Psoas muscle (tissue), 8 donors: ENCODE data around the gene KIF19. TPM values are rescaled to one million over a fixed set of nuclear protein-coding genes. Genes with fewer than 3 reads are reported as not detected.
A peak's percentile ranks its signal among the peaks of the same experiment; 100 is the strongest.

Source experiments
- ATAC-seq, 4 donors: fragments of 200-7000 bp; cut with Tn5 transposase; one replicate each; pipeline ENCODE4 v1.9.1; 2020; ENCODE audit warnings: moderate library complexity in 3 of 4, mild to moderate bottlenecking in 2 of 4
- DNase-seq, 2 donors: peaks; one replicate each; pipeline ENCODE4 v3.0.0-alpha.2; 2020
- H3K27ac ChIP-seq: fragments of 200-600 bp; one replicate; pipeline ENCODE4 v1.8.0; 2022
- H3K27me3 ChIP-seq, 3 donors: fragments of 200-600 bp in 1 of 3; one replicate each; pipeline versions ENCODE4 v1.6.1 to v1.8.0; 2013 to 2022; ENCODE audit warnings: low read length in 2 of 3, mild to moderate bottlenecking in 2 of 3, moderate library complexity in 1 of 3; ENCODE audit not compliant: insufficient read depth in 3 of 3
- H3K36me3 ChIP-seq, 2 donors: fragments of 200-600 bp in 1 of 2; one replicate each; pipeline versions ENCODE4 v1.6.1 to v1.8.0; 2013 to 2022; ENCODE audit warnings: low read depth in 1 of 2, mild to moderate bottlenecking in 1 of 2, moderate library complexity in 1 of 2; ENCODE audit not compliant: insufficient read depth in 1 of 2
- H3K4me1 ChIP-seq: fragments of 200-600 bp; one replicate; pipeline ENCODE4 v1.8.0; 2022
- H3K4me3 ChIP-seq: fragments of 200-600 bp; one replicate; pipeline ENCODE4 v1.8.0; 2022; ENCODE audit warnings: mild to moderate bottlenecking
- H3K9me3 ChIP-seq: fragments of 200-600 bp; one replicate; pipeline ENCODE4 v1.8.0; 2022
- CTCF ChIP-seq: fragments of 200-600 bp; IDR thresholded peaks from one replicate; pipeline ENCODE4 v1.8.0; 2022; ENCODE audit warnings: antibody characterized with exemption
- WGBS, 3 donors: extraction: QIAGEN DNeasy Blood & Tissue Kit; methylation state at CpG; one replicate each; pipeline versions ENCODE4 v1.1.6 to v1.1.7; 2013; 5-methylcytosine and 5-hydroxymethylcytosine counted together
- intact Hi-C, 2 donors: fragments of 100-400 bp; cut with DNase I; formaldehyde crosslinking; loops; one replicate each; pipeline versions ENCODE4 v1.11.0 to v1.14.2; 2022
- polyA plus RNA-seq, 3 donors: library from polyadenylated mRNA; stranded (reverse); fragments of 200-250 nt; gene quantifications; one replicate each; pipeline ENCODE4 v1.2.3, GENCODE V29; 2013
- total RNA-seq, 4 donors: library from RNA; stranded (reverse); fragmentation: NEBNext Ultra II Directional in 2 of 4; extraction: Animal tissue kit (Norgen Biotek cat#: 25700) in 2 of 4; gene quantifications; one replicate each; pipeline versions ENCODE4 v1.2.1 to v1.2.4, GENCODE V29; 2021 to 2023
- donor health status: healthy with polysubstance abuse.
- donor health status: DM: no; HTN: no; CAD: no; lungs with moderate emphysema.
- donor health status: Bipolar disorder and iron deficiency.
- donor health status: healthy.
- donor health status: DM: yes; HTN: yes; CAD: no.
- donor health status: DM: no; HTN: no; CAD: no.
- donor health status: DM: no; HTN: no; CAD: no.
- donor health status: DM: yes; HTN: yes; CAD: no.

Gene KIF19
- total and polyA plus RNA-seq, 7 donors, result 0.13 to 0.44 (median 0.27) TPM

GRCh38 chr17:74361230-74362068, 35.4 kb downstream of the KIF19 start, which contains the start of gene BTBD17:
TSS of gene BTBD17 (minus strand) at chr17:74361868. CDS start at chr17:74361819, 49 bp downstream.
- WGBS, 3 donors, result 26 to 35% (median 29%) methylated on average over 25 to 28 of the region's 28 CpGs
- Histone ChIP-seq H3K36me3 (no peaks in the 10 kb centered on the region), H3K9me3 (no peaks in the 10 kb centered on the region), H3K27ac (no peak within 1 kb of the TSS), H3K4me1 (no peaks in the 10 kb centered on the region), H3K4me3 (no peak within 1 kb of the TSS), H3K27me3 (peaks cover 0 to 49% (median 13%) of the 10 kb centered on the region in 3 donors)
- peak; percentile 78 to 86 (median 78) for ATAC-seq
- intact Hi-C loops, result loop anchor here (5.0 to 10.0 kb wide), 3 partner anchors 64 to 149 kb away; partner anchors contain the start of gene TTYH2 (in 2 of the 2)
- peak; percentile 63 for TF ChIP-seq CTCF
- DNase-seq, result peak; percentile 52 to 77

- intact Hi-C loops, result loop anchor here (5.0 to 10.0 kb wide), 3 partner anchors 65 to 150 kb away; partner anchors contain the start of gene TTYH2 (in 2 of the 2)
- 15 to 20% (median 19%) methylated on average over 9 of the region's 9 CpGs for WGBS, 3 donors
- H3K36me3 ChIP-seq, result no peaks in the 10 kb centered on the region
- H3K4me1 ChIP-seq, result no peaks in the 10 kb centered on the region
- TF ChIP-seq CTCF, result no peak
- H3K4me3 ChIP-seq, result no peak overlapping the region
- no peak for DNase-seq
- no peak for ATAC-seq
- no peak overlapping the region for H3K27ac ChIP-seq
- peaks cover 0 to 43% (median 8%) of the 10 kb centered on the region in 3 donors for H3K27me3 ChIP-seq
- H3K9me3 ChIP-seq, result no peaks in the 10 kb centered on the region
These were observed 36.0 kb downstream of the KIF19 start for GRCh38 chr17:74362069-74362405.

- Histone ChIP-seq H3K4me1 (no peaks in the 10 kb centered on the region), H3K36me3 (no peaks in the 10 kb centered on the region), H3K27ac (no peak overlapping the region), H3K9me3 (no peaks in the 10 kb centered on the region), H3K4me3 (no peak overlapping the region), H3K27me3 (peaks cover 0 to 34% (median 4%) of the 10 kb centered on the region in 3 donors)
- 23 to 32% (median 27%) methylated on average over 13 to 14 of the region's 14 CpGs for WGBS, 3 donors
- TF ChIP-seq CTCF, result no peak
- intact Hi-C loops, result loop anchor here (5.0 to 10.0 kb wide), 3 partner anchors 66 to 151 kb away; partner anchors contain the start of gene TTYH2 (in 2 of the 2)
- ATAC-seq, result no peak
- no peak for DNase-seq
These were observed 36.9 kb downstream of the KIF19 start for GRCh38 chr17:74362810-74363498.

- intact Hi-C loops, result loop anchor here (5.0 to 10.0 kb wide), 3 partner anchors 125 to 235 kb away; partner anchors contain the start of gene TTYH2 (in 1 of the 2)
- no peaks in the 10 kb centered on the region for H3K36me3 ChIP-seq
- TF ChIP-seq CTCF, result no peak
These were observed 41.2 kb downstream of the KIF19 start, which contains the start of gene GPR142 for GRCh38 chr17:74367206-74367605. TSS of gene GPR142 (plus strand) at chr17:74367506. CDS start at chr17:74369541, 2,035 bp downstream.

More at GRCh38 chr17:74367206-74367605, 41.2 kb downstream of the KIF19 start, which contains the start of gene GPR142:
- no peaks in the 10 kb centered on the region for H3K9me3 ChIP-seq
- no peak within 1 kb of the TSS for H3K4me3 ChIP-seq
- DNase-seq (no peak), ATAC-seq (no peak)
- no peak within 1 kb of the TSS for H3K27ac ChIP-seq
- H3K27me3 ChIP-seq, result no peaks in the 10 kb centered on the region
- no peaks in the 10 kb centered on the region for H3K4me1 ChIP-seq
- WGBS, 3 donors, result 85 to 92% (median 86%) methylated on average over 5 of the region's 5 CpGs
